Measurements from ENCODE around the gene KRT2. TPM values are rescaled to one million over a fixed set of nuclear protein-coding genes. Genes with fewer than 3 reads are reported as not detected.

Gene KRT2
- 1 to 10 TPM in 3 of 5 experiments, under 1 TPM in 1, not detected in 1; 0.29 to 2.3 (median 2.0) TPM for total RNA-seq
- polyA plus RNA-seq: 1 to 10 TPM; 2.4 to 4.7 TPM
- 2.0 reads per million, percentile 9 among the genes with 10 or more reads in this experiment for total RNA-seq

DNA sequence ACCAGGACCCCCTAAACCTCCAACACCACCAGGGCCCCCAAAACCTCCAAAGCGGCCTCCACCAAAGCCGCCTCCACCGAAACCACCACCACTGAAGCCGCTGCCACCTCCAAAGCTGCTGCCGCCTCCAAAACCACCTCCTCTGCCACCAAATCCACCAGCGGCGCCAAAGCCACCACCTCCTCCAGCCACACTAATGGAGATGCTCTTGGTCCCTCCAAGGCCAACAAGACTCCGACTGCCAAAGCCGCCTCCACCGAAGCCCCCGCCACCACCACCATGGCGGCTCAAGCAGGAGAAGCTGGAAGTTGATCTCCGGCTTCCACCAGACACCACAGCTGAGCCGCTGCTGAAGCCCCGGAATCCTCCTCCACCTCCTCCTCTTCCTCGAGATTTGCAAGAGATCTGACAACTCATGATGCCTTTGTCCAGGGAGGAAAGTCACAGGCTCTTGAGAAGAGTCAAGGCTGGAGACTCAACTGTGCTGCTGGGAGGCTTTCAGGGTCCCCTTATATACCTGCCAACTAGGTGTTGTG lies at the start of gene KRT2:
KRT2 (minus strand) TSS at position 486 of the 536 bp plus-strand sequence; CDS start at position 417, 69 bp downstream.
- Histone ChIP-seq H3K27ac (ENCODE audit: low read depth, low read length) (no peak within 1 kb of the TSS), H3K4me3 (ENCODE audit: low read length) (no peak within 1 kb of the TSS), H3K27me3 (ENCODE audit: control insufficient read depth in 2 of 2, insufficient read depth in 2 of 2, low read length in 2 of 2) (no peaks in the 10 kb centered on the region), H3K4me1 (ENCODE audit: control insufficient read depth in 2 of 2, insufficient read depth in 2 of 2, low read length in 2 of 2) (peaks cover 5 to 27% of the 10 kb centered on the region in 2 donors), H3K36me3 (ENCODE audit: control insufficient read depth in 2 of 3, insufficient read depth in 3 of 3, low read length in 3 of 3) (no peaks in the 10 kb centered on the region), H3K9me3 (ENCODE audit: control insufficient read depth in 2 of 3, low read length in 3 of 3) (no peaks in the 10 kb centered on the region)
- POLR2A ChIA-PET: interaction anchor here (0.6 to 12.4 kb wide), 5 partner anchors 8 to 38 kb away, joined by 3 to 223 read pairs (median 4); partner anchors contain the start of gene KRT73
- ATAC-seq: no peak
- no peaks in the 10 kb centered on the region for H3K9me3 Mint-ChIP-seq
- DNase-seq: no peak
- intact Hi-C loops (cut with micrococcal nuclease): no loop called here
- H3K27ac Mint-ChIP-seq: peak within 1 kb of the TSS in 3 of 9 donors; percentile 38 to 90 (median 42)
- H3K27me3 Mint-ChIP-seq: peaks cover 0 to 29% (median 0%) of the 10 kb centered on the region in 5 donors
- peaks cover 27 to 74% (median 59%) of the 10 kb centered on the region in 7 donors for H3K4me1 Mint-ChIP-seq
- CTCF ChIA-PET: interaction anchor here (0.8 to 1.8 kb wide), 2 partner anchors 18 to 222 kb away, joined by 3 to 5 read pairs; no protein-coding TSS in a partner anchor
- H3K36me3 Mint-ChIP-seq: peaks cover 0 to 5% (median 3%) of the 10 kb centered on the region in 5 donors
- no peak within 1 kb of the TSS for H3K4me3 Mint-ChIP-seq

DNA sequence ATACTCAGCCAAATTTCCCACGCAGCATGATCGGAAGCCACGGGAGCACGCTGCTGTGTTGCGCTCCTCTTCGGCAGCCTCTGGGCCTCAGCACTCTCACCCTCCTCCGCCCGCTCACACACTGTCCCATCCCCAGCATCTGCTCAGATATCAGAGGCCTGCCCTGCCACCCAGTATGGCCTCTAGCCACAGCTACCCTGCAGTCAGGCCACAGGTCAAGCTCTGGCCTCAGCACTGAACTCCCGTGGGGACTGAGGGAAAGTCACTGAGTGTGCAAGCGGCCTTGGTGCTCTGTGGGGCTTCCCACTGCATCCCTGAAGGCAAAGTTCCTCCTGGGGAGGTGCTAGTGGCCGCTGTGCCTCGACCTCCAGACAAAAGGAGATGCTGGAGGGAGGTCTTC lies 49.3 kb upstream of the KRT2 start:
- H3K27me3 ChIP-seq (ENCODE audit: control insufficient read depth in 2 of 2, insufficient read depth in 2 of 2, low read length in 2 of 2): no peaks in the 10 kb centered on the region
- intact Hi-C loops (cut with micrococcal nuclease): no loop called here
- no peak overlapping the region for H3K4me3 ChIP-seq (ENCODE audit: low read length)
- Mint-ChIP-seq H3K4me3 (peak overlapping the region in 1 of 10 donors; percentile 62), H3K9me3 (no peaks in the 10 kb centered on the region), H3K27ac (peak overlapping the region in 1 of 9 donors; percentile 47), H3K4me1 (peaks cover 0 to 20% (median 10%) of the 10 kb centered on the region in 7 donors), H3K27me3 (peaks cover 0 to 16% (median 0%) of the 10 kb centered on the region in 5 donors), H3K36me3 (peaks cover 0 to 3% (median 0%) of the 10 kb centered on the region in 5 donors)
- no peaks in the 10 kb centered on the region for H3K4me1 ChIP-seq (ENCODE audit: control insufficient read depth in 2 of 2, insufficient read depth in 2 of 2, low read length in 2 of 2)
- ATAC-seq (no peak), DNase-seq (no peak)
- no peaks in the 10 kb centered on the region for H3K36me3 ChIP-seq (ENCODE audit: control insufficient read depth in 2 of 3, insufficient read depth in 3 of 3, low read length in 3 of 3)
- H3K27ac ChIP-seq (ENCODE audit: low read depth, low read length): no peak overlapping the region
- POLR2A ChIA-PET: no interaction called here
- no peaks in the 10 kb centered on the region for H3K9me3 ChIP-seq (ENCODE audit: control insufficient read depth in 2 of 3, low read length in 3 of 3)
- CTCF ChIA-PET: no interaction called here

DNA sequence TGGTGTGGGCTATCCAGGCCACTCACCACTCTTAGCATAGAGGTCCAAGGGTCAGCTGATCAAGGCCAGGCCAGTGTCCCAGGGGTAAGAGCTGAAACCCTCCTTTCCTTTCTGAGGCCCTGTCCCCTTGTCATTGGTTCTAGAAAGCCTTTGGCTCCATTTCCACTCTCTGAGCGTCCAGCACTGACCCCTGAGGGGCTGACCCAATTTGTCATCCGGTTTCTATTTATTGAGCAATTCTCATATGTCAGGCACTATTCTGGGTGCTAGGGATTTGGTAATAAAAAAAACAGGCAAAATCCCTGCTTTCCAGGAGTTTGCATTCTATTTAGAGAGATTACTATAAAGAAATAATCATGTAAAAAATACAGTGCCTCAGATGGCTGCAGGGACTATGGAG lies 47.9 kb upstream of the KRT2 start:
- Mint-ChIP-seq H3K36me3 (peaks cover 0 to 3% (median 0%) of the 10 kb centered on the region in 5 donors), H3K4me3 (no peak overlapping the region), H3K27me3 (peaks cover 0 to 19% (median 0%) of the 10 kb centered on the region in 5 donors), H3K27ac (peak overlapping the region in 1 of 9 donors; percentile 16), H3K9me3 (no peaks in the 10 kb centered on the region), H3K4me1 (peaks cover 0 to 20% (median 8%) of the 10 kb centered on the region in 7 donors)
- POLR2A ChIA-PET: no interaction called here
- Histone ChIP-seq H3K4me1 (ENCODE audit: control insufficient read depth in 2 of 2, insufficient read depth in 2 of 2, low read length in 2 of 2) (no peaks in the 10 kb centered on the region), H3K9me3 (ENCODE audit: control insufficient read depth in 2 of 3, low read length in 3 of 3) (no peaks in the 10 kb centered on the region), H3K27ac (ENCODE audit: low read depth, low read length) (no peak overlapping the region), H3K4me3 (ENCODE audit: low read length) (no peak overlapping the region), H3K36me3 (ENCODE audit: control insufficient read depth in 2 of 3, insufficient read depth in 3 of 3, low read length in 3 of 3) (no peaks in the 10 kb centered on the region), H3K27me3 (ENCODE audit: control insufficient read depth in 2 of 2, insufficient read depth in 2 of 2, low read length in 2 of 2) (no peaks in the 10 kb centered on the region)
- DNase-seq (no peak), ATAC-seq (no peak)
- intact Hi-C loops (cut with micrococcal nuclease): no loop called here
- CTCF ChIA-PET: no interaction called here

DNA sequence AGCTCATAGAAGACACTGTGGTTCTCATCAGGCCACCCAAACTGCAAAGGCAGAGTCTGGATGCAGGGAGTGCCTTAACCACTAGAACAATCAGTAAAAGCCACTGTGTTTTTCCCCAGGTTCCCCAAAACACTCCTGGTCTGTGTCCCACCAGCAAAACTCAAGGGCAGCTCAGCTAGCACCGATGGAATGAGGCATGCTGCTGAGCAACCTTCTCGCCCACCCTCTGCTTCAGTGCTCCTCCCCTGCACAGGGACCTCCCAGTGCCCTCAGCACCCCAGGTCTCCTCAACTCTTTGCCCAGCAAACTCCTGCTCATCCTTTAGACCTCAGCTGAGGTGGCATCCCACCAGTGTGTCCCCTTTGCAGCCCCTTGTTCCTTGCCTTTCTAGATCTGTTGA lies 47.4 kb upstream of the KRT2 start:
- Mint-ChIP-seq H3K36me3 (peaks cover 0 to 3% (median 0%) of the 10 kb centered on the region in 5 donors), H3K27ac (peak overlapping the region in 2 of 9 donors; percentile 16 to 73), H3K9me3 (no peaks in the 10 kb centered on the region), H3K4me1 (peaks cover 0 to 20% (median 8%) of the 10 kb centered on the region in 7 donors), H3K27me3 (peaks cover 0 to 23% (median 0%) of the 10 kb centered on the region in 5 donors), H3K4me3 (no peak overlapping the region)
- CTCF ChIA-PET: no interaction called here
- H3K4me3 ChIP-seq (ENCODE audit: low read length): no peak overlapping the region
- POLR2A ChIA-PET: interaction anchor here (1.0 kb wide), 1 partner anchor 11 kb away, joined by 3 read pairs; no protein-coding TSS in a partner anchor
- no peaks in the 10 kb centered on the region for H3K36me3 ChIP-seq (ENCODE audit: control insufficient read depth in 2 of 3, insufficient read depth in 3 of 3, low read length in 3 of 3)
- no peaks in the 10 kb centered on the region for H3K9me3 ChIP-seq (ENCODE audit: control insufficient read depth in 2 of 3, low read length in 3 of 3)
- no peak for ATAC-seq
- H3K27ac ChIP-seq (ENCODE audit: low read depth, low read length): no peak overlapping the region
- no peaks in the 10 kb centered on the region for H3K4me1 ChIP-seq (ENCODE audit: control insufficient read depth in 2 of 2, insufficient read depth in 2 of 2, low read length in 2 of 2)
- intact Hi-C loops (cut with micrococcal nuclease): no loop called here
- DNase-seq: no peak
- H3K27me3 ChIP-seq (ENCODE audit: control insufficient read depth in 2 of 2, insufficient read depth in 2 of 2, low read length in 2 of 2): no peaks in the 10 kb centered on the region

DNA sequence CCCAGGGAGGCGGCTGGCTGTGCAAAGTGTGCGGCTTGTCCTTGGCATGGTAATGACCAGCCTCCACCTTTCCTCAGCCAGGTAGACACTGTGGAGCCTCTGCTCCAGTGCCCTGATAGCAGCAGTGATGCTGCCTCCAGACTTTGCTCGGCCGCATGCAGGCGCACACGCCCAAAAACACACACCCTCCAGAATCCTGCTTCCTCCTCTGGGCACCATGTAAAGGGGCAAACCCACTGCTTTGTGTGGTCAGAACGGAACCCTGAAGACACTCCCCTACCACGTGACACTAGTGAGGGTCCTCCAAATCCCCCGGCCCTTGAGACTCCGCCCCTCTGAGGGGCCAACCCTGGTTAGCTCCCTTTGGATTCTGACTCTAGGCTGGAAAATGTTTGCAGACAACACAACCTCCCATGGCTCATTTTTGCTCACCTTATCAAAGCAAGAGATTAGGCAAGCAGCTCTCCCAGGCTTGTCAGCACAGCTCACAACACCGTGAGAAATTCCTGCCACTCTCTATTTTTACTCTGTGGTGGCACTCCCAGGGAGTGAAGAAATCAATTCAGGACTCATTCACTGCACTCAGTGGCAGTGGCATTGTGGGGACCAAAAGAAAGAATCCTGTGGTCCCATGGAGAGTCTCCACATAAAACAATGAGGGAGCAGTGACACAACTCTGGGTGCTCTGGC lies 46.8 kb upstream of the KRT2 start:
- Mint-ChIP-seq H3K9me3 (no peaks in the 10 kb centered on the region), H3K4me1 (peaks cover 0 to 20% (median 7%) of the 10 kb centered on the region in 7 donors), H3K27me3 (peaks cover 0 to 22% (median 0%) of the 10 kb centered on the region in 5 donors), H3K36me3 (peaks cover 0 to 3% (median 0%) of the 10 kb centered on the region in 5 donors), H3K4me3 (no peak overlapping the region), H3K27ac (peak overlapping the region in 2 of 9 donors; percentile 31 to 36)
- H3K27ac ChIP-seq (ENCODE audit: low read depth, low read length): no peak overlapping the region
- H3K4me3 ChIP-seq (ENCODE audit: low read length): no peak overlapping the region
- no peaks in the 10 kb centered on the region for H3K4me1 ChIP-seq (ENCODE audit: control insufficient read depth in 2 of 2, insufficient read depth in 2 of 2, low read length in 2 of 2)
- H3K36me3 ChIP-seq (ENCODE audit: control insufficient read depth in 2 of 3, insufficient read depth in 3 of 3, low read length in 3 of 3): no peaks in the 10 kb centered on the region
- no peaks in the 10 kb centered on the region for H3K9me3 ChIP-seq (ENCODE audit: control insufficient read depth in 2 of 3, low read length in 3 of 3)
- H3K27me3 ChIP-seq (ENCODE audit: control insufficient read depth in 2 of 2, insufficient read depth in 2 of 2, low read length in 2 of 2): no peaks in the 10 kb centered on the region
- ATAC-seq (no peak), DNase-seq (no peak)
- intact Hi-C loops (cut with micrococcal nuclease): no loop called here
- POLR2A ChIA-PET: interaction anchor here (0.7 to 1.0 kb wide), 2 partner anchors 11 to 62 kb away, joined by 3 read pairs; no protein-coding TSS in a partner anchor
- CTCF ChIA-PET: interaction anchor here (0.6 kb wide), 1 partner anchor 13 kb away, joined by 6 read pairs; no protein-coding TSS in a partner anchor

DNA sequence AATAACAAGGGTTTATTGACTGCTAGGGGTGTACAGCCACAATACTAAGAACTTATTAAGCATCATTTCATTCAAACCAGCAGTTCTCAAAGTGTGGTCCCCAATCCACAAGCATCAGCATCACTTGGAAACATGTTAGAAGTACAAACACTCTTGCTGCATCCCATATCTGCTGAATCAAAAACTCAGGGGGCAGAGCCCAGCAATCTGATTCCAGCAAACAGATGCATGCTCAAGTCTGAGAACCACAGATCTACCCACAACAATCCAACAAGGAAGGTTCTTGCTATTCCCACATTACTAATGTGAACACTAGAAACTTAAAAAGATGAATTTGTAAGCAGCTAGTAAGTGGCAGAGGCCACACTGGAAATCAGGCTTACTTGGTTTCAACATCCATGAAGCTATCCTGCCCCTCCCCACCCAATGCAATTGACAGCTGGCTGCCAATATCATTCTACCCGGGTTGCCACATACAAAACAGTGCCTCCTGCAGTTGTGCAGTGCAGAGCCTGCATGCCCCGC lies 45.1 kb upstream of the KRT2 start:
- no peak overlapping the region for H3K27ac Mint-ChIP-seq
- intact Hi-C loops (cut with micrococcal nuclease): no loop called here
- Histone ChIP-seq H3K27me3 (ENCODE audit: control insufficient read depth in 2 of 2, insufficient read depth in 2 of 2, low read length in 2 of 2) (no peaks in the 10 kb centered on the region), H3K36me3 (ENCODE audit: control insufficient read depth in 2 of 3, insufficient read depth in 3 of 3, low read length in 3 of 3) (no peaks in the 10 kb centered on the region), H3K9me3 (ENCODE audit: control insufficient read depth in 2 of 3, low read length in 3 of 3) (no peaks in the 10 kb centered on the region), H3K4me1 (ENCODE audit: control insufficient read depth in 2 of 2, insufficient read depth in 2 of 2, low read length in 2 of 2) (peaks cover 0 to 6% of the 10 kb centered on the region in 2 donors), H3K27ac (ENCODE audit: low read depth, low read length) (no peak overlapping the region), H3K4me3 (ENCODE audit: low read length) (no peak overlapping the region)
- POLR2A ChIA-PET: no interaction called here
- H3K9me3 Mint-ChIP-seq: no peaks in the 10 kb centered on the region
- DNase-seq (no peak), ATAC-seq (no peak)
- CTCF ChIA-PET: no interaction called here
- peaks cover 0 to 29% (median 0%) of the 10 kb centered on the region in 5 donors for H3K27me3 Mint-ChIP-seq
- H3K4me1 Mint-ChIP-seq: peaks cover 0 to 32% (median 15%) of the 10 kb centered on the region in 7 donors
- H3K4me3 Mint-ChIP-seq: no peak overlapping the region
- peaks cover 0 to under 1% (median 0%) of the 10 kb centered on the region in 5 donors for H3K36me3 Mint-ChIP-seq
